K562 (cell line): Measurements from ENCODE around the gene HOXC11. TPM values are rescaled to one million over a fixed set of nuclear protein-coding genes. Genes with fewer than 3 reads are reported as not detected.

Source experiments
- ATAC-seq: fragments of 200-7000 bp; cut with Tn5 transposase; 3 replicates; pipeline ENCODE4 v1.9.1; 2020; ENCODE audit warnings: moderate library complexity
- BruUV-seq: library from RNA; stranded (reverse); fragments of 400-500 nt; replicated peaks from 2 replicates; lab custom pipeline; 2021; lab: Mats Ljungman, UMichigan
- CTCF ChIA-PET: fragments of 300-600 bp; formaldehyde crosslinking; extraction: SDS; loops from one replicate; lab custom pipeline; 2021; ENCODE audit warnings: low intra/inter-chr PET ratio; lab: Yijun Ruan, JAX
- POLR2A ChIA-PET: fragments of 300-600, 350-650 bp; sonication (Branson Sonifier 250); formaldehyde crosslinking; extraction: SDS; loops from one replicate; lab custom pipeline; 2021; ENCODE audit warnings: antibody characterized with exemption, inconsistent platforms; lab: Yijun Ruan, JAX
- DNase-seq, 4 experiments: peaks; one replicate each; pipeline versions ENCODE4 v3.0.0 to v3.0.0-alpha.2; 2011 to 2018; ENCODE audit warnings: low spot score in 3 of 4, mixed read lengths in 3 of 4; ENCODE audit errors: extremely low read depth in 1 of 4
- FAIRE-seq: peaks from 2 replicates; lab custom pipeline; 2011; peaks lifted over from hg19 to GRCh38; lab: Jason Lieb, UNC
- H2AFZ ChIP-seq: 2 replicates; pipeline ENCODE4 v1.6.0; 2011; ENCODE audit warnings: low read depth, low read length, control low read depth, inconsistent platforms
- H3K27ac ChIP-seq: fragments of 200-600 bp; 3 replicates; pipeline ENCODE4 v1.8.0; 2011; ENCODE audit warnings: low read depth, mild to moderate bottlenecking, control low read depth, inconsistent platforms, low read length, moderate library complexity, mixed read lengths; ENCODE audit errors: extremely low read depth
- H3K27me3 ChIP-seq, 2 experiments: fragments of 300-600 bp in 1 of 2; 2 replicates in 1 of 2; 3 replicates in 1 of 2; pipeline versions ENCODE4 v1.6.0 to v1.8.0; 2011; ENCODE audit warnings: inconsistent platforms in 2 of 2, low read length in 2 of 2, mild to moderate bottlenecking in 1 of 2, mixed read lengths in 1 of 2, moderate library complexity in 1 of 2; ENCODE audit not compliant: control insufficient read depth in 2 of 2, insufficient read depth in 2 of 2
- H3K36me3 ChIP-seq: fragments of 300-600 bp; 3 replicates; pipeline ENCODE4 v1.8.0; 2011; ENCODE audit warnings: mild to moderate bottlenecking, low read length, inconsistent platforms; ENCODE audit not compliant: control insufficient read depth, insufficient read depth
- H3K4me1 ChIP-seq, 2 experiments: fragments of 200-600 bp in 1 of 2; replicated peaks in 1 of 2; 2 replicates in 1 of 2; 3 replicates in 1 of 2; pipeline versions ENCODE4 v1.5.1 to v1.8.0; 2011; ENCODE audit warnings: inconsistent platforms in 2 of 2, low read length in 2 of 2, mild to moderate bottlenecking in 1 of 2, mixed read lengths in 1 of 2, moderate library complexity in 1 of 2; ENCODE audit not compliant: control insufficient read depth in 2 of 2, insufficient read depth in 2 of 2
- H3K4me2 ChIP-seq: 2 replicates; pipeline ENCODE4 v1.6.1; 2011; ENCODE audit warnings: low read length, control low read depth, inconsistent platforms, mixed read lengths; ENCODE audit not compliant: insufficient read depth
- H3K4me3 ChIP-seq: fragments of 200-600 bp; sonication (generic), shearing (Covaris generic); 2 replicates; pipeline ENCODE4 v1.5.1; 2016; ENCODE audit warnings: control low read depth, inconsistent platforms
- H3K79me2 ChIP-seq: fragments of 200-600 bp; 3 replicates; pipeline ENCODE4 v1.8.0; 2011; ENCODE audit warnings: low read length, inconsistent platforms; ENCODE audit not compliant: control insufficient read depth, insufficient read depth
- H3K9ac ChIP-seq, 2 experiments: 2 replicates each; pipeline versions ENCODE4 v1.6.0 to v1.6.1; 2011; ENCODE audit warnings: low read depth in 2 of 2, low read length in 2 of 2, control low read depth in 1 of 2, inconsistent platforms in 1 of 2, mild to moderate bottlenecking in 1 of 2, mixed read lengths in 1 of 2; ENCODE audit not compliant: insufficient read depth in 1 of 2
- H3K9me1 ChIP-seq: one replicate; pipeline ENCODE4 v1.6.0; 2011; ENCODE audit warnings: inconsistent platforms, mild to moderate bottlenecking, low read length, moderate library complexity; ENCODE audit not compliant: control insufficient read depth, insufficient read depth
- H3K9me3 ChIP-seq: replicated peaks from 2 replicates; pipeline ENCODE4 v1.5.1; 2011; ENCODE audit warnings: low read depth, low read length, inconsistent platforms; ENCODE audit not compliant: control insufficient read depth, insufficient read depth
- H4K20me1 ChIP-seq: replicated peaks from 2 replicates; pipeline ENCODE4 v1.6.1; 2011; ENCODE audit warnings: low read length, inconsistent platforms, mixed read lengths; ENCODE audit not compliant: control insufficient read depth, insufficient read depth
- C11orf30 ChIP-seq: fragments of 450-650 bp; IDR thresholded peaks from 2 replicates; pipeline ENCODE4 v1.6.1; 2016; ENCODE audit warnings: low read depth, mild to moderate bottlenecking
- CHD1 ChIP-seq: fragments of 200-600 bp; sonication (generic); IDR thresholded peaks from one replicate; pipeline ENCODE4 v1.6.1; 2012; ENCODE audit warnings: mild to moderate bottlenecking, moderate library complexity, low read length, inconsistent platforms
- ESRRA ChIP-seq: fragments of 450-650 bp; IDR thresholded peaks from 2 replicates; pipeline ENCODE4 v1.6.1; 2014; ENCODE audit warnings: low read depth, mild to moderate bottlenecking, moderate library complexity, borderline replicate concordance
- FOXK1 ChIP-seq: sonication (generic); formaldehyde crosslinking; IDR thresholded peaks from 2 replicates; pipeline ENCODE4 v1.8.0; 2022; ENCODE audit warnings: missing genetic modification reagents, mild to moderate bottlenecking, borderline replicate concordance
- GTF3C2 ChIP-seq: IDR thresholded peaks from 3 replicates; pipeline ENCODE4 v1.6.1; 2011; ENCODE audit warnings: borderline replicate concordance, mild to moderate bottlenecking, moderate library complexity; ENCODE audit not compliant: insufficient read length; ENCODE audit errors: extremely low read depth
- HNRNPK ChIP-seq: fragments of 200-400 bp; formaldehyde crosslinking; IDR thresholded peaks from one replicate; pipeline ENCODE4 v1.6.1; 2018; ENCODE audit warnings: mild to moderate bottlenecking, low read depth, low read length; ENCODE audit not compliant: poor library complexity, severe bottlenecking
- MAZ ChIP-seq, 2 experiments: fragments of 450-650 bp in 1 of 2; sonication (generic) in 1 of 2; formaldehyde crosslinking; IDR thresholded peaks in 1 of 2; conservative IDR thresholded peaks in 1 of 2; 2 replicates each; pipeline versions ENCODE4 v1.4.0 to v1.5.0; 2020; ENCODE audit warnings: mild to moderate bottlenecking in 1 of 2, missing genetic modification reagents in 1 of 2
- NCOR1 ChIP-seq: fragments of 450-650 bp; IDR thresholded peaks from 2 replicates; pipeline ENCODE4 v1.6.1; 2016; ENCODE audit warnings: mild to moderate bottlenecking, moderate library complexity
- PHF21A ChIP-seq: fragments of 450-650 bp; IDR thresholded peaks from 2 replicates; pipeline ENCODE4 v1.6.1; 2017; ENCODE audit warnings: low read depth, borderline replicate concordance
- ZNF124 ChIP-seq: sonication (generic); formaldehyde crosslinking; IDR thresholded peaks from 2 replicates; pipeline ENCODE4 v1.8.1; 2022; ENCODE audit warnings: missing genetic modification reagents
- WGBS: fragments of 100-300 bp; shearing (Covaris generic); methylation state at CpG from one replicate; pipeline ENCODE4 v1.1.6; 2016; ENCODE audit warnings: low coverage, mixed read lengths; ENCODE audit not compliant: insufficient coverage; ENCODE audit errors: missing lambda C conversion rate; 5-methylcytosine and 5-hydroxymethylcytosine counted together
- in situ Hi-C: fragments of 300-500 bp; cut with MboI; formaldehyde crosslinking; loops from 4 replicates; pipeline ENCODE4 v1.15.0; 2018; ENCODE audit warnings: inconsistent platforms, mixed read lengths
- intact Hi-C: fragments of 100-400 bp; cut with micrococcal nuclease; formaldehyde crosslinking; loops from 2 replicates; pipeline ENCODE4 v1.14.2; 2022
- polyA plus RNA-seq, 8 experiments: library from polyadenylated mRNA; depleted of rRNA in 4 of 8; stranded (reverse) in 5 of 8; unstranded in 3 of 8; fragments of >200 nt; fragmentation: Nextera tagmentation in 2 of 8; fragmentation: Illumina TruSeq in 1 of 8; extraction: Ambion mirVana in 2 of 8; extraction: Trizol in 1 of 8; gene quantifications; 2 replicates each; pipeline versions ENCODE4 v1.2.1 to v1.2.3, GENCODE V29; 2011 to 2014; ENCODE audit warnings: inconsistent platforms in 1 of 8, missing spikeins in 1 of 8
- total RNA-seq, 7 experiments: library from RNA; depleted of rRNA in 6 of 7; stranded (reverse); fragments of >200 nt in 6 of 7; fragmentation: Illumina TruSeq in 2 of 7; extraction: Trizol in 2 of 7; gene quantifications; 2 replicates each; pipeline versions ENCODE4 v1.2.1 to v1.2.3, GENCODE V29; 2011 to 2021; ENCODE audit warnings: low replicate concordance in 1 of 7

Gene HOXC11
- total and polyA plus RNA-seq, 9 of the 15 experiments (the other 6 are each of a cell fraction or from before 2014, with no cell fraction given): not detected

GRCh38 chr12:53944209-53944608, 28.7 kb upstream of the HOXC11 start:
- no peak overlapping the region for H3K4me3 ChIP-seq
- DNase-seq (no peak), FAIRE-seq (no peak), ATAC-seq (no peak)
- no peak overlapping the region for H3K9ac ChIP-seq
- in situ Hi-C loops (no loop called here), intact Hi-C loops (no loop called here)
- H3K9me1 ChIP-seq: no peaks in the 10 kb centered on the region
- no peak overlapping the region for H3K4me2 ChIP-seq
- H3K9me3 ChIP-seq: no peaks in the 10 kb centered on the region
- H3K79me2 ChIP-seq: no peaks in the 10 kb centered on the region
- no peaks in the 10 kb centered on the region for H3K36me3 ChIP-seq
- no peak overlapping the region for H3K27ac ChIP-seq
- BruUV-seq: no TSS peak
- WGBS: 9% methylated on average over 4 of the region's 4 CpGs
- peaks cover 9 to 24% of the 10 kb centered on the region in 2 experiments; a peak in 4 of 5 replicates for H3K4me1 ChIP-seq
- POLR2A ChIA-PET: no interaction called here
- no peaks in the 10 kb centered on the region for H4K20me1 ChIP-seq
- no peak overlapping the region for H2AFZ ChIP-seq
- no peak for TF ChIP-seq FOXK1 (CRISPR knock-in tag)
- TF ChIP-seq NCOR1: no peak
- TF ChIP-seq GTF3C2: no peak
- TF ChIP-seq ESRRA: no peak
- no peak for TF ChIP-seq C11orf30
- no peak for TF ChIP-seq MAZ (CRISPR knock-in tag; conservative IDR thresholded peaks at IDR 0.05 in 1 of 2, IDR thresholded peaks at IDR 0.05 in 1 of 2)
- TF ChIP-seq PHF21A: no peak
- TF ChIP-seq ZNF124: no peak
- no peak for TF ChIP-seq CHD1
- TF ChIP-seq HNRNPK: no peak
- peaks cover 21 to 42% of the 10 kb centered on the region in 2 experiments for H3K27me3 ChIP-seq
- CTCF ChIA-PET: no interaction called here
